OCI-LY1 (cell line): ENCODE measurements around the gene ST3GAL5.

Experiments
- H2AFZ ChIP-seq: fragments of 200-600 bp; sonication (generic), shearing (Covaris generic); 2 replicates; pipeline ENCODE4 v1.6.0; 2014; ENCODE audit warnings: antibody characterized with exemption, mild to moderate bottlenecking, low read length
- H3F3A ChIP-seq: fragments of 200-600 bp; sonication (generic), shearing (Covaris generic); 2 replicates; pipeline ENCODE4 v1.6.0; 2014; ENCODE audit warnings: mild to moderate bottlenecking, antibody characterized with exemption, low read length, moderate library complexity; ENCODE audit not compliant: insufficient read depth
- H3K27ac ChIP-seq: fragments of 200-600 bp; sonication (generic); 2 replicates; pipeline ENCODE4 v1.5.1; 2014; ENCODE audit warnings: low read length, mixed run types, mild to moderate bottlenecking, low read depth; ENCODE audit not compliant: poor library complexity, severe bottlenecking
- H3K27me3 ChIP-seq: fragments of 200-600 bp; sonication (generic); 2 replicates; pipeline ENCODE4 v1.6.0; 2014; ENCODE audit warnings: antibody characterized with exemption, mild to moderate bottlenecking, low read length, moderate library complexity; ENCODE audit not compliant: insufficient read depth
- H3K36me3 ChIP-seq: fragments of 200-600 bp; sonication (generic); 2 replicates; pipeline ENCODE4 v1.6.1; 2014; ENCODE audit warnings: mild to moderate bottlenecking, antibody characterized with exemption, low read length, moderate library complexity, mixed read lengths; ENCODE audit not compliant: insufficient read depth
- H3K4me1 ChIP-seq: fragments of 200-600 bp; sonication (generic); 2 replicates; pipeline ENCODE4 v1.5.1; 2014; ENCODE audit warnings: mild to moderate bottlenecking, low read length, moderate library complexity; ENCODE audit not compliant: insufficient read depth, severe bottlenecking
- H3K4me2 ChIP-seq: fragments of 200-600 bp; sonication (generic), shearing (Covaris generic); 2 replicates; pipeline ENCODE4 v1.6.1; 2014; ENCODE audit warnings: low read length
- H3K4me3 ChIP-seq: fragments of 200-600 bp; sonication (generic); 2 replicates; pipeline ENCODE4 v1.5.1; 2014; ENCODE audit warnings: low read length, low read depth, mild to moderate bottlenecking, mixed read lengths; ENCODE audit not compliant: poor library complexity, severe bottlenecking
- H3K79me2 ChIP-seq: fragments of 200-600 bp; shearing (Covaris generic); 2 replicates; pipeline ENCODE4 v1.6.1; 2016; ENCODE audit warnings: mixed run types, low read length, mixed read lengths; ENCODE audit not compliant: insufficient read depth
- H3K9ac ChIP-seq: fragments of 200-600 bp; sonication (generic), shearing (Covaris generic); 2 replicates; pipeline ENCODE4 v1.6.1; 2014; ENCODE audit warnings: mild to moderate bottlenecking, low read length, mixed read lengths
- H3K9me2 ChIP-seq: fragments of 200-600 bp; sonication (generic), shearing (Covaris generic); 2 replicates; pipeline ENCODE4 v1.6.1; 2014; ENCODE audit warnings: low read depth, mild to moderate bottlenecking, low read length, mixed read lengths
- H3K9me3 ChIP-seq: fragments of 200-600 bp; shearing (Covaris generic); 2 replicates; pipeline ENCODE4 v1.6.1; 2014; ENCODE audit warnings: low read length, mixed read lengths
- H4K20me1 ChIP-seq: fragments of 200-600 bp; sonication (generic), shearing (Covaris generic); 2 replicates; pipeline ENCODE4 v1.6.0; 2016; ENCODE audit warnings: mild to moderate bottlenecking, low read length; ENCODE audit not compliant: insufficient read depth
- CTCF ChIP-seq: fragments of 200-600 bp; sonication (generic), shearing (Covaris generic); IDR thresholded peaks from 2 replicates; pipeline ENCODE4 v1.5.1; 2017; ENCODE audit warnings: mild to moderate bottlenecking, antibody characterized with exemption, low read length, moderate library complexity, mixed read lengths
- EZH2 ChIP-seq: fragments of 200-600 bp; sonication (generic), shearing (Covaris generic); IDR thresholded peaks from 2 replicates; pipeline ENCODE4 v1.8.0; 2017; ENCODE audit warnings: borderline replicate concordance, mixed run types, mild to moderate bottlenecking, antibody characterized with exemption, low read length, moderate library complexity, mixed read lengths

ST3GAL5 gene

GRCh38 chr2:85915606-85916303 is 27.0 kb upstream of the ST3GAL5 start:
- Histone ChIP-seq H4K20me1 (no peaks in the 10 kb centered on the region), H3K79me2 (no peaks in the 10 kb centered on the region), H3K9me3 (no peaks in the 10 kb centered on the region), H2AFZ (no peak overlapping the region), H3K9me2 (no peaks in the 10 kb centered on the region), H3K9ac (no peak overlapping the region), H3K4me3 (no peak overlapping the region), H3K36me3 (no peaks in the 10 kb centered on the region), H3K4me1 (no peaks in the 10 kb centered on the region), H3K4me2 (no peak overlapping the region), H3F3A (no peaks in the 10 kb centered on the region), H3K27me3 (peaks cover under 1% of the 10 kb centered on the region; the same call in 1 of the 2 replicates), H3K27ac (no peak overlapping the region)
- TF ChIP-seq EZH2 = no peak
- no peak for TF ChIP-seq CTCF

GRCh38 chr2:85914922-85915321 is 26.1 kb upstream of the ST3GAL5 start:
- H3K9ac ChIP-seq = no peak overlapping the region
- no peaks in the 10 kb centered on the region for H4K20me1 ChIP-seq
- no peak overlapping the region for H3K27ac ChIP-seq
- H3K9me2 ChIP-seq = no peaks in the 10 kb centered on the region
- H3K36me3 ChIP-seq = no peaks in the 10 kb centered on the region
- no peaks in the 10 kb centered on the region for H3K4me1 ChIP-seq
- H3K9me3 ChIP-seq = no peaks in the 10 kb centered on the region
- H2AFZ ChIP-seq = no peak overlapping the region
- H3K27me3 ChIP-seq = no peaks in the 10 kb centered on the region; the same call in 1 of the 2 replicates
- no peak overlapping the region for H3K4me2 ChIP-seq
- H3F3A ChIP-seq = no peaks in the 10 kb centered on the region
- H3K4me3 ChIP-seq = no peak overlapping the region
- TF ChIP-seq CTCF (no peak), EZH2 (no peak)
- H3K79me2 ChIP-seq = no peaks in the 10 kb centered on the region

- Histone ChIP-seq H3K36me3 (no peaks in the 10 kb centered on the region), H3K9me2 (no peaks in the 10 kb centered on the region), H3K27ac (no peak overlapping the region), H4K20me1 (no peaks in the 10 kb centered on the region), H3K9ac (no peak overlapping the region), H3K4me2 (no peak overlapping the region), H3K4me3 (no peak overlapping the region), H3K79me2 (no peaks in the 10 kb centered on the region), H3K4me1 (no peaks in the 10 kb centered on the region), H2AFZ (no peak overlapping the region), H3F3A (no peaks in the 10 kb centered on the region), H3K27me3 (no peaks in the 10 kb centered on the region; the same call in 1 of the 2 replicates), H3K9me3 (no peaks in the 10 kb centered on the region)
- TF ChIP-seq EZH2 (no peak), CTCF (no peak)
Observed at GRCh38 chr2:85913884-85914881, 25.4 kb upstream of the ST3GAL5 start.
